MCF 10A (cell line): ENCODE results near the gene TRAPPC4. TPM values are rescaled to one million over a fixed set of nuclear protein-coding genes. Genes with fewer than 3 reads are reported as not detected.

Experiments
- BruUV-seq: library from RNA; stranded (reverse); fragments of 400-500 nt; replicated peaks from 2 replicates; lab custom pipeline; 2021; lab: Mats Ljungman, UMichigan
- CTCF ChIA-PET: fragments of 300-600 bp; sonication (Branson Sonifier 250); formaldehyde crosslinking; extraction: SDS; loops from one replicate; lab custom pipeline; 2021; ENCODE audit warnings: antibody characterized with exemption, inconsistent platforms; lab: Yijun Ruan, JAX
- POLR2A ChIA-PET: fragments of 300-600, 350-650 bp; sonication (Branson Sonifier 250); formaldehyde crosslinking; extraction: SDS; loops from one replicate; lab custom pipeline; 2020; ENCODE audit warnings: antibody characterized with exemption, inconsistent platforms; lab: Yijun Ruan, JAX
- DNase-seq: peaks from one replicate; pipeline ENCODE4 v3.0.0-alpha.2; 2018; ENCODE audit not compliant: unreplicated experiment
- H3K27ac Mint-ChIP-seq: one replicate; pipeline ENCODE4 v1.8.0; 2022; ENCODE audit warnings: mild to moderate bottlenecking, low read depth, mixed read lengths; ENCODE audit not compliant: unreplicated experiment
- H3K27me3 Mint-ChIP-seq: one replicate; pipeline ENCODE4 v1.8.0; 2022; ENCODE audit warnings: mixed read lengths; ENCODE audit not compliant: insufficient read depth, unreplicated experiment
- H3K36me3 Mint-ChIP-seq: one replicate; pipeline ENCODE4 v1.8.0; 2022; ENCODE audit warnings: mild to moderate bottlenecking, moderate library complexity, mixed read lengths; ENCODE audit not compliant: insufficient read depth, unreplicated experiment
- H3K4me1 Mint-ChIP-seq: one replicate; pipeline ENCODE4 v1.8.0; 2022; ENCODE audit warnings: mixed read lengths; ENCODE audit not compliant: insufficient read depth, unreplicated experiment
- H3K4me3 Mint-ChIP-seq: one replicate; pipeline ENCODE4 v1.8.0; 2022; ENCODE audit warnings: mild to moderate bottlenecking, moderate library complexity, mixed read lengths; ENCODE audit not compliant: unreplicated experiment
- H3K9me3 Mint-ChIP-seq: one replicate; pipeline ENCODE4 v1.8.0; 2022; ENCODE audit warnings: mixed read lengths; ENCODE audit not compliant: unreplicated experiment
- intact Hi-C: fragments of 100-400 bp; cut with micrococcal nuclease; formaldehyde crosslinking; loops from 2 replicates; pipeline ENCODE4 v1.14.1; 2022
- microRNA-seq: library from miRNA; unstranded; fragments of <30 nt; microRNA quantifications from one replicate; pipeline ENCODE4 v1.2.0, GENCODE V29; 2022
- total RNA-seq: library from RNA; stranded (reverse); gene quantifications from 2 replicates; pipeline ENCODE4 v1.2.3, GENCODE V29; 2022
- TF ChIP-seq, protein P1 (sequence below): fragments of 200-600 bp; IDR thresholded peaks from one replicate; pipeline ENCODE4 v1.8.0; 2022; ENCODE audit warnings: antibody characterized with exemption, mild to moderate bottlenecking; ENCODE audit not compliant: unreplicated experiment

The TRAPPC4 gene
- total RNA-seq, 1 experiment from 2014 or later: 78.6 TPM

- peak; percentile 60 for DNase-seq
- TF ChIP-seq, protein P1, sequence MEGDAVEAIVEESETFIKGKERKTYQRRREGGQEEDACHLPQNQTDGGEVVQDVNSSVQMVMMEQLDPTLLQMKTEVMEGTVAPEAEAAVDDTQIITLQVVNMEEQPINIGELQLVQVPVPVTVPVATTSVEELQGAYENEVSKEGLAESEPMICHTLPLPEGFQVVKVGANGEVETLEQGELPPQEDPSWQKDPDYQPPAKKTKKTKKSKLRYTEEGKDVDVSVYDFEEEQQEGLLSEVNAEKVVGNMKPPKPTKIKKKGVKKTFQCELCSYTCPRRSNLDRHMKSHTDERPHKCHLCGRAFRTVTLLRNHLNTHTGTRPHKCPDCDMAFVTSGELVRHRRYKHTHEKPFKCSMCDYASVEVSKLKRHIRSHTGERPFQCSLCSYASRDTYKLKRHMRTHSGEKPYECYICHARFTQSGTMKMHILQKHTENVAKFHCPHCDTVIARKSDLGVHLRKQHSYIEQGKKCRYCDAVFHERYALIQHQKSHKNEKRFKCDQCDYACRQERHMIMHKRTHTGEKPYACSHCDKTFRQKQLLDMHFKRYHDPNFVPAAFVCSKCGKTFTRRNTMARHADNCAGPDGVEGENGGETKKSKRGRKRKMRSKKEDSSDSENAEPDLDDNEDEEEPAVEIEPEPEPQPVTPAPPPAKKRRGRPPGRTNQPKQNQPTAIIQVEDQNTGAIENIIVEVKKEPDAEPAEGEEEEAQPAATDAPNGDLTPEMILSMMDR: peak; percentile 37
- BruUV-seq: no TSS peak
- POLR2A ChIA-PET: interaction anchor here (0.6 to 3.6 kb wide), 3 partner anchors 9 to 132 kb away, joined by 3 to 44 read pairs (median 3); partner anchors contain the start of genes DPAGT1 and HYOU1
- Mint-ChIP-seq H3K9me3 (no peaks in the 10 kb centered on the region), H3K27me3 (no peaks in the 10 kb centered on the region), H3K36me3 (peaks cover 32% of the 10 kb centered on the region), H3K27ac (no peak overlapping the region), H3K4me1 (peaks cover 7% of the 10 kb centered on the region), H3K4me3 (peak overlapping the region; percentile 40)
- CTCF ChIA-PET: interaction anchor here (0.6 kb wide), 1 partner anchor 171 kb away, joined by 3 read pairs; no protein-coding TSS in a partner anchor
- intact Hi-C loops: loop anchor here (10.0 kb wide), 1 partner anchor 129 kb away; no protein-coding TSS in a partner anchor
These were observed 46.8 kb downstream of the TRAPPC4 start for GRCh38 chr11:119065369-119065768.

- TF ChIP-seq, protein P1: no peak
- H3K9me3 Mint-ChIP-seq: no peaks in the 10 kb centered on the region
- H3K27me3 Mint-ChIP-seq: no peaks in the 10 kb centered on the region
- BruUV-seq: TSS peak; percentile 71
- peak; percentile 95 for DNase-seq
- H3K27ac Mint-ChIP-seq: peak within 1 kb of the TSS; percentile 76
- ChIA-PET POLR2A (interaction anchor here (0.6 to 3.6 kb wide), 31 partner anchors 10 to 1070 kb away, joined by 3 to 44 read pairs (median 3); partner anchors contain the start of genes C2CD2L, CBL, CENATAC and DPAGT1), CTCF (interaction anchor here (0.6 to 0.9 kb wide), 3 partner anchors 15 to 129 kb away, joined by 3 to 4 read pairs (median 4); no protein-coding TSS in a partner anchor)
- peaks cover 44% of the 10 kb centered on the region for H3K36me3 Mint-ChIP-seq
- peak within 1 kb of the TSS; percentile 87 for H3K4me3 Mint-ChIP-seq
- H3K4me1 Mint-ChIP-seq: peaks cover 7% of the 10 kb centered on the region
- intact Hi-C loops: loop anchor here (2.0 to 10.0 kb wide), 2 partner anchors 33 to 127 kb away; partner anchors contain the start of gene DPAGT1
These were observed 49.0 kb downstream of the TRAPPC4 start, which contains the start of gene VPS11 for GRCh38 chr11:119067371-119068222. TSS of gene VPS11 (plus strand) at chr11:119067818. CDS start at chr11:119067824, 6 bp downstream.

Small RNAs within 50 kb of the gene (microRNA-seq; reads per million reads assigned to microRNA genes)
- gene MIR3656: not detected

Other genes with a start within 250 kb of the TRAPPC4 start
- gene DDX6, start 227.6 kb upstream of the TRAPPC4 start, total RNA-seq: 111 and 143 TPM in 2 replicates
- not detected in 2 replicates for gene CXCR5, start 134.9 kb upstream of the TRAPPC4 start, total RNA-seq
- 91.6 and 121 TPM in 2 replicates for gene BCL9L, start 92.8 kb upstream of the TRAPPC4 start, total RNA-seq
- not detected in 2 replicates for gene UPK2, start 62.5 kb upstream of the TRAPPC4 start, total RNA-seq
- gene FOXR1, start 47.0 kb upstream of the TRAPPC4 start, total RNA-seq: not detected in 2 replicates
- gene CENATAC, start 20.6 kb upstream of the TRAPPC4 start, total RNA-seq: 48.0 and 49.0 TPM in 2 replicates
- 1,252 and 1,255 TPM in 2 replicates for gene RPS25, start 423 bp upstream of the TRAPPC4 start, total RNA-seq
- gene SLC37A4, start 12.1 kb downstream of the TRAPPC4 start, total RNA-seq: 6.8 and 10.0 TPM in 2 replicates
- 398 and 664 TPM in 2 replicates for gene HYOU1, start 38.4 kb downstream of the TRAPPC4 start, total RNA-seq
- 16.2 and 21.8 TPM in 2 replicates for gene VPS11, start 49.1 kb downstream of the TRAPPC4 start, total RNA-seq
- gene HMBS, start 66.1 kb downstream of the TRAPPC4 start, total RNA-seq: 38.4 and 51.3 TPM in 2 replicates
- 55.6 and 58.8 TPM in 2 replicates for gene DPAGT1, start 83.1 kb downstream of the TRAPPC4 start, total RNA-seq
- gene C2CD2L, start 88.6 kb downstream of the TRAPPC4 start, total RNA-seq: 13.5 and 15.4 TPM in 2 replicates
- 23.4 and 26.2 TPM in 2 replicates for gene HINFP, start 102.8 kb downstream of the TRAPPC4 start, total RNA-seq
- gene ABCG4, start 130.3 kb downstream of the TRAPPC4 start, total RNA-seq: not detected in 2 replicates
- gene NLRX1, start 150.0 kb downstream of the TRAPPC4 start, total RNA-seq: 16.7 and 18.9 TPM in 2 replicates
- gene NHERF4, start 166.7 kb downstream of the TRAPPC4 start, total RNA-seq: 0.20 TPM in 1 of 2 replicates, not detected in the other
- 35.5 and 45.7 TPM in 2 replicates for gene CBL, start 187.6 kb downstream of the TRAPPC4 start, total RNA-seq